NT2/D1 (cell line): ENCODE results near the gene PLEKHG4B.

Experiments used
- SUZ12 ChIP-seq: IDR thresholded peaks from 2 replicates; pipeline ENCODE4 v1.6.1; 2011; ENCODE audit not compliant: insufficient read length, insufficient read depth; ENCODE audit errors: extremely low read depth
- YY1 ChIP-seq: IDR thresholded peaks from 2 replicates; pipeline ENCODE4 v1.6.1; 2011; ENCODE audit not compliant: insufficient read length, insufficient read depth
- ZNF274 ChIP-seq: IDR thresholded peaks from 2 replicates; pipeline ENCODE4 v1.6.1; 2011; ENCODE audit warnings: mild to moderate bottlenecking, low read depth, low read length

DNA sequence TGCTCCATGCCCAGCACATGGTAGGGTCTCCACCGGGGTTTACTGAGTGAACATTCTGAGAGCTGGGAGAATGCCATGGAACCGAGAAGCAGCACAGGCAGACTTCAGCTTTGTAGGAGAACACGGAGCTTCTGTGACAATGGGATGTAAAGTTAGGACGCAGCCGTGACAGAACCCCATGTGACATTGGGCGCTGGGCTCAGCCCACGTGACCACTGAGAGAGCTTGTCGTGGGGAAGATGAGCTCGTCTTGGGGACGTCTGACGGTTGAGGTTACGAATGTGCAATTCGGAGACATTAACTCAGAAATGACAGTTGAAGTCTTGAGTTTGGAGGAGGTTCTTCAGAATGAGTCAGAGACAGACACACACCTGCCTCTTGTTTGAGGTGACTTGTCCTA, 139.7 kb downstream of the PLEKHG4B start:
- TF ChIP-seq YY1 (no peak), SUZ12 (no peak), ZNF274 (no peak)
